GM12878 (cell line): ENCODE measurements around the gene HADH. TPM values are rescaled to one million over a fixed set of nuclear protein-coding genes. Genes with fewer than 3 reads are reported as not detected.

Experiments
- ATAC-seq: fragments of 200-7000 bp; cut with Tn5 transposase; 3 replicates; pipeline ENCODE4 v1.9.1; 2020; ENCODE audit warnings: mild to moderate bottlenecking, moderate library complexity
- BruUV-seq: library from RNA; stranded (reverse); fragments of 400-500 nt; replicated peaks from 2 replicates; lab custom pipeline; 2021; lab: Mats Ljungman, UMichigan
- CTCF ChIA-PET: fragments of 300-600 bp; sonication (Branson Sonifier 250); formaldehyde crosslinking; extraction: SDS; loops from one replicate; lab custom pipeline; 2021; ENCODE audit warnings: inconsistent platforms; lab: Yijun Ruan, JAX
- POLR2A ChIA-PET: fragments of 350-600 bp; formaldehyde crosslinking; extraction: SDS; loops from one replicate; lab custom pipeline; 2021; ENCODE audit warnings: inconsistent platforms; lab: Charles Lee
- RAD21 ChIA-PET: fragments of 300-600 bp; sonication (Branson Sonifier 250); formaldehyde crosslinking; loops from one replicate; lab custom pipeline; 2023; ENCODE audit warnings: antibody characterized with exemption; ENCODE audit not compliant: unreplicated experiment; lab: Charles Lee
- SMC1A ChIA-PET: fragments of 300-600 bp; sonication (Branson Sonifier 250); formaldehyde crosslinking; loops from one replicate; lab custom pipeline; 2023; ENCODE audit not compliant: unreplicated experiment, uncharacterized antibody; lab: Charles Lee
- DNase-seq: peaks from one replicate; pipeline ENCODE4 v3.0.0-alpha.2; 2011; ENCODE audit warnings: low read depth, low spot score
- FAIRE-seq: peaks from 3 replicates; lab custom pipeline; 2011; peaks lifted over from hg19 to GRCh38; lab: Jason Lieb, UNC
- H2AFZ ChIP-seq: 2 replicates; pipeline ENCODE4 v1.6.0; 2011; ENCODE audit warnings: low read depth, low read length, control low read depth; ENCODE audit not compliant: control insufficient read depth
- H3K27ac ChIP-seq: 2 replicates; pipeline ENCODE4 v1.5.1; 2011; ENCODE audit warnings: control low read depth; ENCODE audit not compliant: control insufficient read depth, insufficient read depth
- H3K27me3 ChIP-seq, 2 experiments: replicated peaks in 1 of 2; 2 replicates each; pipeline versions ENCODE4 v1.6.0 to v1.6.1; 2011; ENCODE audit warnings: low read length in 1 of 2; ENCODE audit not compliant: control insufficient read depth in 2 of 2, insufficient read depth in 2 of 2
- H3K36me3 ChIP-seq, 2 experiments: 2 replicates each; pipeline ENCODE4 v1.5.1; 2011; ENCODE audit warnings: low read length in 1 of 2; ENCODE audit not compliant: control insufficient read depth in 2 of 2, insufficient read depth in 2 of 2
- H3K4me1 ChIP-seq: 2 replicates; pipeline ENCODE4 v1.6.1; 2011; ENCODE audit warnings: mild to moderate bottlenecking, low read length, moderate library complexity, mixed read lengths; ENCODE audit not compliant: control insufficient read depth, insufficient read depth
- H3K4me2 ChIP-seq: 2 replicates; pipeline ENCODE4 v1.6.0; 2011; ENCODE audit warnings: control low read depth; ENCODE audit not compliant: control insufficient read depth, insufficient read depth
- H3K4me3 ChIP-seq: fragments of 200-600 bp; sonication (generic); 2 replicates; pipeline ENCODE4 v1.5.1; 2016
- H3K79me2 ChIP-seq: 2 replicates; pipeline ENCODE4 v1.6.0; 2011; ENCODE audit warnings: low read length; ENCODE audit not compliant: control insufficient read depth, insufficient read depth
- H3K9ac ChIP-seq: 2 replicates; pipeline ENCODE4 v1.8.0; 2011; ENCODE audit warnings: low read length, control low read depth, mixed read lengths; ENCODE audit not compliant: control insufficient read depth, insufficient read depth
- H3K9me3 ChIP-seq: replicated peaks from 3 replicates; pipeline ENCODE4 v1.5.1; 2011; ENCODE audit warnings: mild to moderate bottlenecking, low read length; ENCODE audit not compliant: control insufficient read depth, insufficient read depth
- H4K20me1 ChIP-seq: 2 replicates; pipeline ENCODE4 v1.6.0; 2011; ENCODE audit not compliant: control insufficient read depth, insufficient read depth
- ASH2L ChIP-seq: fragments of 300-600, 200-600 bp; sonication (generic); IDR thresholded peaks from 2 replicates; pipeline ENCODE4 v1.6.1; 2017; ENCODE audit warnings: low read depth, mild to moderate bottlenecking, borderline replicate concordance
- BCL11A ChIP-seq: IDR thresholded peaks from 2 replicates; pipeline ENCODE4 v1.6.1; 2011; ENCODE audit warnings: low read depth, low read length
- BMI1 ChIP-seq: fragments of 450-650 bp; IDR thresholded peaks from 2 replicates; pipeline ENCODE4 v1.6.1; 2016; ENCODE audit warnings: mild to moderate bottlenecking, moderate library complexity, borderline replicate concordance
- DPF2 ChIP-seq: fragments of 450-650 bp; IDR thresholded peaks from 2 replicates; pipeline ENCODE4 v1.6.1; 2017; ENCODE audit warnings: mild to moderate bottlenecking
- EED ChIP-seq: sonication (generic); IDR thresholded peaks from 2 replicates; pipeline ENCODE4 v1.6.1; 2016; ENCODE audit warnings: antibody characterized with exemption, low read depth
- HDAC2 ChIP-seq: fragments of 200-600 bp; sonication (generic); IDR thresholded peaks from 2 replicates; pipeline ENCODE4 v1.6.1; 2017
- NRF1 ChIP-seq: conservative IDR thresholded peaks from 2 replicates; pipeline ENCODE4 v1.6.1; 2011; ENCODE audit warnings: mild to moderate bottlenecking, low read depth, low read length, improper control_type of control experiment
- POU2F2 ChIP-seq: IDR thresholded peaks from 3 replicates; pipeline ENCODE4 v1.6.1; 2011; ENCODE audit warnings: low read depth, mild to moderate bottlenecking, low read length, borderline replicate concordance
- RCOR1 ChIP-seq: conservative IDR thresholded peaks from 2 replicates; pipeline ENCODE4 v1.6.1; 2012; ENCODE audit warnings: low read depth, low read length, improper control_type of control experiment
- SMC3 ChIP-seq: IDR thresholded peaks from 2 replicates; pipeline ENCODE4 v1.6.1; 2011; ENCODE audit warnings: low read length, improper control_type of control experiment, borderline replicate concordance
- SP1 ChIP-seq: IDR thresholded peaks from one replicate; pipeline ENCODE4 v1.6.1; 2011; ENCODE audit warnings: low read depth, low read length
- SREBF2 ChIP-seq: IDR thresholded peaks from 2 replicates; pipeline ENCODE4 v1.6.1; 2012; ENCODE audit warnings: mild to moderate bottlenecking, low read length
- SRF ChIP-seq, 2 experiments: IDR thresholded peaks; 2 replicates each; pipeline ENCODE4 v1.6.1; 2011; ENCODE audit warnings: low read depth in 2 of 2, low read length in 2 of 2, mild to moderate bottlenecking in 1 of 2, moderate library complexity in 1 of 2
- WGBS: methylation state at CpG from one replicate; pipeline ENCODE4 v1.1.6; 2016; ENCODE audit warnings: low lambda C conversion rate; ENCODE audit not compliant: insufficient replicate concordance, insufficient coverage; ENCODE audit errors: missing lambda C conversion rate; 5-methylcytosine and 5-hydroxymethylcytosine counted together
- in situ Hi-C: fragments of 300-500 bp; cut with MboI; formaldehyde crosslinking; loops from 9 replicates; pipeline ENCODE4 v1.14.3; 2018; ENCODE audit warnings: mixed read lengths
- intact Hi-C: fragments of 100-400 bp; cut with micrococcal nuclease; formaldehyde crosslinking; loops from one replicate; pipeline ENCODE4 v1.14.2; 2022; ENCODE audit not compliant: unreplicated experiment
- polyA plus RNA-seq, 11 experiments: library from polyadenylated mRNA; depleted of rRNA in 4 of 11; unstranded in 6 of 11; stranded (reverse) in 5 of 11; fragments of >200 nt; fragmentation: Nextera tagmentation in 4 of 11; fragmentation: Illumina TruSeq in 1 of 11; extraction: Ambion mirVana in 4 of 11; extraction: Trizol in 1 of 11; gene quantifications; 1 replicate in 1 of 11; 2 replicates in 10 of 11; pipeline versions ENCODE4 v1.2.1 to v1.2.3, GENCODE V29; 2011 to 2016; ENCODE audit warnings: inconsistent platforms in 2 of 11, missing spikeins in 2 of 11, low read depth in 1 of 11
- total RNA-seq, 4 experiments: library from RNA; depleted of rRNA in 3 of 4; stranded (reverse); fragments of >200 nt in 3 of 4; fragmentation: Illumina TruSeq in 1 of 4; extraction: Trizol in 1 of 4; gene quantifications; 2 replicates each; pipeline versions ENCODE4 v1.2.1 to v1.2.3, GENCODE V29; 2013 to 2021
- TF ChIP-seq, protein P1 (sequence below): IDR thresholded peaks from 2 replicates; pipeline ENCODE4 v1.6.1; 2011; ENCODE audit warnings: low read depth, mild to moderate bottlenecking, low read length, moderate library complexity, borderline replicate concordance; ENCODE audit errors: extremely low read depth
- TF ChIP-seq, protein P2 (sequence below): fragments of 450-650 bp; IDR thresholded peaks from 2 replicates; pipeline ENCODE4 v1.6.1; 2016; ENCODE audit warnings: mild to moderate bottlenecking, moderate library complexity, borderline replicate concordance
- TF ChIP-seq, protein P3 (sequence below): fragments of 450-650 bp; formaldehyde crosslinking; IDR thresholded peaks from 2 replicates; pipeline ENCODE4 v1.5.0; 2022; ENCODE audit warnings: mild to moderate bottlenecking, missing genetic modification characterization

The HADH gene
- total and polyA plus RNA-seq, 10 of the 15 experiments (the other 5 are each of a cell fraction or from before 2014, with no cell fraction given) = 20.3 to 97.9 (median 76.6) TPM

DNA sequence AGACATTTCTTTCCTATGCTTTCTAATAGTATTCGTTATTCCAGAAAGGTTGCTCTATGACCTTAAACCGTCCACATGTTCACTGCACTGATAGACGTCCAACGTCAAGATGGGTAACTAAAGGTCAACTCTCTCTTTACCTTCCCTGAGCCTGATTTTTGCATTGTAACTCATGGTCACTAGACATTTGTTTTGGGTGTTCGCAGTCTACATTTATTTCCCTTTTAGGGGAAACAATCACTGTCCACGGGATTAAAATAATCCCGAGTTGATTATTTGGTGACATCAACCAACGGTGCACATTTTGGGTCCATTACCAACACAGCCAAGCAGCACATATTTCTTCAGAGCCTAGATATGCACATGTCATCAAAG, 540 bp upstream of the HADH start:
- BruUV-seq = no TSS peak
- POLR2A ChIA-PET = interaction anchor here (1.1 to 1.4 kb wide), 2 partner anchors 10 to 631 kb away, joined by 3 to 4 read pairs; no protein-coding TSS in a partner anchor

More for the DNA sequence above, 540 bp upstream of the HADH start:
- CTCF ChIA-PET = no interaction called here
- H3K27ac ChIP-seq = peak overlapping the region; percentile 13
- H3K27me3 ChIP-seq = no peaks in the 10 kb centered on the region
- DNase-seq = no peak
- under 1% methylated on average over 8 of the region's 8 CpGs for WGBS
- peaks cover 37% of the 10 kb centered on the region for H3K79me2 ChIP-seq
- peak overlapping the region; percentile 9 for H3K9ac ChIP-seq
- peaks cover 12% of the 10 kb centered on the region for H3K4me1 ChIP-seq
- no peak for FAIRE-seq
- peak overlapping the region; percentile 78 for H3K4me2 ChIP-seq
- RAD21 ChIA-PET = no interaction called here
- H4K20me1 ChIP-seq = no peaks in the 10 kb centered on the region
- intact Hi-C loops (no loop called here), in situ Hi-C loops (no loop called here)
- peak overlapping the region; percentile 93 for H2AFZ ChIP-seq
- no peaks in the 10 kb centered on the region for H3K36me3 ChIP-seq
- TF ChIP-seq SP1 = no peak
- no peak for TF ChIP-seq BMI1
- TF ChIP-seq, protein P1, sequence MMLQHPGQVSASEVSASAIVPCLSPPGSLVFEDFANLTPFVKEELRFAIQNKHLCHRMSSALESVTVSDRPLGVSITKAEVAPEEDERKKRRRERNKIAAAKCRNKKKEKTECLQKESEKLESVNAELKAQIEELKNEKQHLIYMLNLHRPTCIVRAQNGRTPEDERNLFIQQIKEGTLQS = no peak
- no peak for TF ChIP-seq HDAC2
- TF ChIP-seq RCOR1 = no peak
- no peak for TF ChIP-seq ASH2L
- TF ChIP-seq EED = no peak
- TF ChIP-seq POU2F2 = no peak
- no peak for TF ChIP-seq NRF1
- no peak for TF ChIP-seq DPF2
- TF ChIP-seq, protein P2, sequence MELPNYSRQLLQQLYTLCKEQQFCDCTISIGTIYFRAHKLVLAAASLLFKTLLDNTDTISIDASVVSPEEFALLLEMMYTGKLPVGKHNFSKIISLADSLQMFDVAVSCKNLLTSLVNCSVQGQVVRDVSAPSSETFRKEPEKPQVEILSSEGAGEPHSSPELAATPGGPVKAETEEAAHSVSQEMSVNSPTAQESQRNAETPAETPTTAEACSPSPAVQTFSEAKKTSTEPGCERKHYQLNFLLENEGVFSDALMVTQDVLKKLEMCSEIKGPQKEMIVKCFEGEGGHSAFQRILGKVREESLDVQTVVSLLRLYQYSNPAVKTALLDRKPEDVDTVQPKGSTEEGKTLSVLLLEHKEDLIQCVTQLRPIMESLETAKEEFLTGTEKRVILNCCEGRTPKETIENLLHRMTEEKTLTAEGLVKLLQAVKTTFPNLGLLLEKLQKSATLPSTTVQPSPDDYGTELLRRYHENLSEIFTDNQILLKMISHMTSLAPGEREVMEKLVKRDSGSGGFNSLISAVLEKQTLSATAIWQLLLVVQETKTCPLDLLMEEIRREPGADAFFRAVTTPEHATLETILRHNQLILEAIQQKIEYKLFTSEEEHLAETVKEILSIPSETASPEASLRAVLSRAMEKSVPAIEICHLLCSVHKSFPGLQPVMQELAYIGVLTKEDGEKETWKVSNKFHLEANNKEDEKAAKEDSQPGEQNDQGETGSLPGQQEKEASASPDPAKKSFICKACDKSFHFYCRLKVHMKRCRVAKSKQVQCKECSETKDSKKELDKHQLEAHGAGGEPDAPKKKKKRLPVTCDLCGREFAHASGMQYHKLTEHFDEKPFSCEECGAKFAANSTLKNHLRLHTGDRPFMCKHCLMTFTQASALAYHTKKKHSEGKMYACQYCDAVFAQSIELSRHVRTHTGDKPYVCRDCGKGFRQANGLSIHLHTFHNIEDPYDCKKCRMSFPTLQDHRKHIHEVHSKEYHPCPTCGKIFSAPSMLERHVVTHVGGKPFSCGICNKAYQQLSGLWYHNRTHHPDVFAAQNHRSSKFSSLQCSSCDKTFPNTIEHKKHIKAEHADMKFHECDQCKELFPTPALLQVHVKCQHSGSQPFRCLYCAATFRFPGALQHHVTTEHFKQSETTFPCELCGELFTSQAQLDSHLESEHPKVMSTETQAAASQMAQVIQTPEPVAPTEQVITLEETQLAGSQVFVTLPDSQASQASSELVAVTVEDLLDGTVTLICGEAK = no peak
- no peak for TF ChIP-seq SRF (IDR thresholded peaks at IDR 0.05; ENCODE audit: low read depth in 2 of 2, low read length in 2 of 2)
- TF ChIP-seq, protein P3, sequence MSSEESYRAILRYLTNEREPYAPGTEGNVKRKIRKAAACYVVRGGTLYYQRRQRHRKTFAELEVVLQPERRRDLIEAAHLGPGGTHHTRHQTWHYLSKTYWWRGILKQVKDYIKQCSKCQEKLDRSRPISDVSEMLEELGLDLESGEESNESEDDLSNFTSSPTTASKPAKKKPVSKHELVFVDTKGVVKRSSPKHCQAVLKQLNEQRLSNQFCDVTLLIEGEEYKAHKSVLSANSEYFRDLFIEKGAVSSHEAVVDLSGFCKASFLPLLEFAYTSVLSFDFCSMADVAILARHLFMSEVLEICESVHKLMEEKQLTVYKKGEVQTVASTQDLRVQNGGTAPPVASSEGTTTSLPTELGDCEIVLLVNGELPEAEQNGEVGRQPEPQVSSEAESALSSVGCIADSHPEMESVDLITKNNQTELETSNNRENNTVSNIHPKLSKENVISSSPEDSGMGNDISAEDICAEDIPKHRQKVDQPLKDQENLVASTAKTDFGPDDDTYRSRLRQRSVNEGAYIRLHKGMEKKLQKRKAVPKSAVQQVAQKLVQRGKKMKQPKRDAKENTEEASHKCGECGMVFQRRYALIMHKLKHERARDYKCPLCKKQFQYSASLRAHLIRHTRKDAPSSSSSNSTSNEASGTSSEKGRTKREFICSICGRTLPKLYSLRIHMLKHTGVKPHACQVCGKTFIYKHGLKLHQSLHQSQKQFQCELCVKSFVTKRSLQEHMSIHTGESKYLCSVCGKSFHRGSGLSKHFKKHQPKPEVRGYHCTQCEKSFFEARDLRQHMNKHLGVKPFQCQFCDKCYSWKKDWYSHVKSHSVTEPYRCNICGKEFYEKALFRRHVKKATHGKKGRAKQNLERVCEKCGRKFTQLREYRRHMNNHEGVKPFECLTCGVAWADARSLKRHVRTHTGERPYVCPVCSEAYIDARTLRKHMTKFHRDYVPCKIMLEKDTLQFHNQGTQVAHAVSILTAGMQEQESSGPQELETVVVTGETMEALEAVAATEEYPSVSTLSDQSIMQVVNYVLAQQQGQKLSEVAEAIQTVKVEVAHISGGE (CRISPR knock-in tag) = no peak
- TF ChIP-seq SMC3 = no peak
- no peak for TF ChIP-seq SREBF2
- no peak for TF ChIP-seq BCL11A
- ATAC-seq = no peak
- SMC1A ChIA-PET = interaction anchor here (1.6 kb wide), 1 partner anchor 583 kb away, joined by 3 read pairs; no protein-coding TSS in a partner anchor
- H3K4me3 ChIP-seq = peak overlapping the region; percentile 74
- H3K9me3 ChIP-seq = no peaks in the 10 kb centered on the region
